ENCODE data around the gene CELSR1. TPM values are rescaled to one million over a fixed set of nuclear protein-coding genes. Genes with fewer than 3 reads are reported as not detected.

The CELSR1 gene
- total RNA-seq, 2 experiments from 2014 or later, result 1.0 to 1.1 TPM

GRCh38 chr22:46374663-46375474, 162.6 kb downstream of the CELSR1 start:
- peaks cover 12 to 36% of the 10 kb centered on the region in 2 experiments for H3K9me3 ChIP-seq (ENCODE audit: control insufficient read depth in 1 of 2, insufficient read depth in 1 of 2, low read length in 2 of 2)
- DNase-seq (no peak), ATAC-seq (ENCODE audit: poor library complexity) (no peak)
- Mint-ChIP-seq H3K27ac (no peak overlapping the region), H3K4me1 (ENCODE audit: low read depth) (peaks cover 42% of the 10 kb centered on the region), H3K9me3 (peaks cover 2% of the 10 kb centered on the region), H3K4me3 (peak overlapping the region; percentile 7), H3K36me3 (ENCODE audit: low read depth) (no peaks in the 10 kb centered on the region), H3K27me3 (no peaks in the 10 kb centered on the region)
- TF ChIP-seq CTCF (IDR thresholded peaks at IDR 0.05), result no peak
- no peak overlapping the region for H3K27ac ChIP-seq (ENCODE audit: low read depth in 1 of 2, low read length in 2 of 2)
- H3K4me3 ChIP-seq (ENCODE audit: low read length), result no peak overlapping the region
- POLR2A ChIA-PET, result no interaction called here
- H3K4me1 ChIP-seq (ENCODE audit: insufficient read depth, low read length), result peaks cover 41% of the 10 kb centered on the region
- no peaks in the 10 kb centered on the region for H3K27me3 ChIP-seq (ENCODE audit: control insufficient read depth in 1 of 2, insufficient read depth in 2 of 2, low read length in 2 of 2)
- intact Hi-C loops (cut with DNase I, micrococcal nuclease), result loop anchor here in 1 of 2 experiments (5.0 kb wide), 1 partner anchor 62 kb away; no protein-coding TSS in a partner anchor
- H3K36me3 ChIP-seq (ENCODE audit: insufficient read depth, low read length), result no peaks in the 10 kb centered on the region
- CTCF ChIA-PET, result no interaction called here

GRCh38 chr22:46373921-46374662, 163.3 kb downstream of the CELSR1 start:
- Histone ChIP-seq H3K27ac (ENCODE audit: low read depth in 1 of 2, low read length in 2 of 2) (no peak overlapping the region), H3K4me3 (ENCODE audit: low read length) (no peak overlapping the region), H3K27me3 (ENCODE audit: control insufficient read depth in 1 of 2, insufficient read depth in 2 of 2, low read length in 2 of 2) (no peaks in the 10 kb centered on the region), H3K4me1 (ENCODE audit: insufficient read depth, low read length) (peaks cover 46% of the 10 kb centered on the region), H3K36me3 (ENCODE audit: insufficient read depth, low read length) (no peaks in the 10 kb centered on the region), H3K9me3 (ENCODE audit: control insufficient read depth in 1 of 2, insufficient read depth in 1 of 2, low read length in 2 of 2) (peaks cover 12 to 36% of the 10 kb centered on the region in 2 experiments)
- Mint-ChIP-seq H3K36me3 (ENCODE audit: low read depth) (no peaks in the 10 kb centered on the region), H3K4me1 (ENCODE audit: low read depth) (peaks cover 44% of the 10 kb centered on the region), H3K27me3 (no peaks in the 10 kb centered on the region), H3K27ac (peak overlapping the region; percentile 19), H3K9me3 (peaks cover 2% of the 10 kb centered on the region), H3K4me3 (peak overlapping the region; percentile 7)
- no peak for TF ChIP-seq CTCF (IDR thresholded peaks at IDR 0.05)
- CTCF ChIA-PET, result no interaction called here
- intact Hi-C loops (cut with DNase I, micrococcal nuclease), result loop anchor here in 1 of 2 experiments (5.0 kb wide), 1 partner anchor 63 kb away; no protein-coding TSS in a partner anchor
- DNase-seq (peak in 7 of 14 experiments; percentile 8 to 64 (median 29)), ATAC-seq (ENCODE audit: poor library complexity) (peak; percentile 53)
- POLR2A ChIA-PET, result no interaction called here

- no peaks in the 10 kb centered on the region for H3K27me3 ChIP-seq (ENCODE audit: control insufficient read depth in 1 of 2, insufficient read depth in 2 of 2, low read length in 2 of 2)
- H3K9me3 ChIP-seq (ENCODE audit: control insufficient read depth in 1 of 2, insufficient read depth in 1 of 2, low read length in 2 of 2), result peaks cover 12 to 36% of the 10 kb centered on the region in 2 experiments
- POLR2A ChIA-PET, result no interaction called here
- no peak for TF ChIP-seq CTCF (IDR thresholded peaks at IDR 0.05)
- H3K27ac ChIP-seq (ENCODE audit: low read depth in 1 of 2, low read length in 2 of 2), result no peak overlapping the region
- no peaks in the 10 kb centered on the region for H3K36me3 ChIP-seq (ENCODE audit: insufficient read depth, low read length)
- no peaks in the 10 kb centered on the region for H3K27me3 Mint-ChIP-seq
- H3K4me3 Mint-ChIP-seq, result no peak overlapping the region
- ATAC-seq (ENCODE audit: poor library complexity), result no peak
- CTCF ChIA-PET, result no interaction called here
- H3K4me3 ChIP-seq (ENCODE audit: low read length), result no peak overlapping the region
- peaks cover 44% of the 10 kb centered on the region for H3K4me1 Mint-ChIP-seq (ENCODE audit: low read depth)
- H3K27ac Mint-ChIP-seq, result no peak overlapping the region
- H3K9me3 Mint-ChIP-seq, result peaks cover 2% of the 10 kb centered on the region
- H3K4me1 ChIP-seq (ENCODE audit: insufficient read depth, low read length), result peaks cover 47% of the 10 kb centered on the region
- peak in 3 of 14 experiments; percentile 43 to 53 (median 46) for DNase-seq
- intact Hi-C loops (cut with DNase I, micrococcal nuclease), result loop anchor here in 1 of 2 experiments (5.0 kb wide), 1 partner anchor 64 kb away; no protein-coding TSS in a partner anchor
- H3K36me3 Mint-ChIP-seq (ENCODE audit: low read depth), result no peaks in the 10 kb centered on the region
Measured at GRCh38 chr22:46373159-46373558, 164.3 kb downstream of the CELSR1 start.

All from CD4-positive, alpha-beta T cell (primary cell).